H1 (cell line): ENCODE measurements around the gene OR1I1. TPM values are rescaled to one million over a fixed set of nuclear protein-coding genes. Genes with fewer than 3 reads are reported as not detected.

Experiments
- CTCF ChIA-PET: fragments of 300-600 bp; sonication (Branson Sonifier 250); formaldehyde crosslinking; loops from one replicate; lab custom pipeline; 2021; ENCODE audit not compliant: partially characterized antibody; lab: Charles Lee
- POLR2A ChIA-PET: fragments of 300-600 bp; sonication (Branson Sonifier 250); formaldehyde crosslinking; loops from one replicate; lab custom pipeline; 2021; ENCODE audit warnings: inconsistent platforms; ENCODE audit not compliant: partially characterized antibody; lab: Charles Lee
- DNase-seq, 2 experiments: peaks; one replicate each; pipeline versions ENCODE4 v3.0.0 to v3.0.0-alpha.2; 2010 to 2022; ENCODE audit warnings: low spot score in 2 of 2, low read depth in 1 of 2, mixed read lengths in 1 of 2
- FAIRE-seq: peaks from 2 replicates; lab custom pipeline; 2011; peaks lifted over from hg19 to GRCh38; lab: Jason Lieb, UNC
- H2AFZ ChIP-seq: 2 replicates; pipeline ENCODE4 v1.8.1; 2012; ENCODE audit warnings: low read length, inconsistent platforms
- H2AK5ac ChIP-seq: 2 replicates; pipeline ENCODE4 v1.6.1; 2013; ENCODE audit warnings: low read depth, low read length
- H2BK120ac ChIP-seq: replicated peaks from 2 replicates; pipeline ENCODE3; 2013; ENCODE audit warnings: low read depth, low read length, inconsistent platforms
- H2BK12ac ChIP-seq: 2 replicates; pipeline ENCODE4 v1.6.1; 2013; ENCODE audit warnings: low read depth, low read length
- H2BK15ac ChIP-seq: 2 replicates; pipeline ENCODE4 v1.6.1; 2013; ENCODE audit warnings: low read length
- H2BK20ac ChIP-seq: 2 replicates; pipeline ENCODE4 v1.6.1; 2013; ENCODE audit warnings: low read length
- H2BK5ac ChIP-seq: 2 replicates; pipeline ENCODE4 v1.6.1; 2013; ENCODE audit warnings: low read depth, low read length
- H3K14ac ChIP-seq: 2 replicates; pipeline ENCODE4 v1.6.1; 2013; ENCODE audit warnings: inconsistent platforms; ENCODE audit not compliant: insufficient read length
- H3K18ac ChIP-seq: 2 replicates; pipeline ENCODE4 v1.6.1; 2013; ENCODE audit warnings: low read length; ENCODE audit errors: extremely low read depth
- H3K23ac ChIP-seq: 2 replicates; pipeline ENCODE4 v1.6.1; 2013; ENCODE audit warnings: inconsistent platforms; ENCODE audit not compliant: insufficient read length
- H3K23me2 ChIP-seq: 2 replicates; pipeline ENCODE4 v1.6.1; 2013; ENCODE audit warnings: low read depth, low read length
- H3K27ac ChIP-seq: 2 replicates; pipeline ENCODE4 v1.6.1; 2011; ENCODE audit warnings: low read depth, low read length, inconsistent platforms
- H3K27me3 ChIP-seq, 4 experiments: replicated peaks in 1 of 4; 1 replicate in 1 of 4; 2 replicates in 3 of 4; pipeline versions ENCODE4 v1.6.1 to v1.8.1; 2011 to 2013; ENCODE audit warnings: low read length in 3 of 4, mild to moderate bottlenecking in 3 of 4, inconsistent platforms in 2 of 4, mixed read lengths in 2 of 4, moderate library complexity in 1 of 4; ENCODE audit not compliant: control insufficient read depth in 3 of 4, insufficient read depth in 3 of 4; ENCODE audit errors: extremely low read depth in 1 of 4
- H3K36me3 ChIP-seq, 4 experiments: 2 replicates each; pipeline versions ENCODE4 v1.6.1 to v1.8.1; 2011 to 2013; ENCODE audit warnings: mild to moderate bottlenecking in 4 of 4, low read length in 3 of 4, moderate library complexity in 2 of 4, control low read depth in 1 of 4, inconsistent platforms in 1 of 4; ENCODE audit not compliant: insufficient read depth in 4 of 4, control insufficient read depth in 2 of 4
- H3K4ac ChIP-seq: replicated peaks from 2 replicates; pipeline ENCODE3; 2013; ENCODE audit warnings: low read length, low read depth, mixed read lengths, inconsistent platforms; ENCODE audit not compliant: insufficient read length
- H3K4me1 ChIP-seq, 4 experiments: replicated peaks in 1 of 4; 1 replicate in 1 of 4; 2 replicates in 3 of 4; pipeline versions ENCODE4 v1.6.1 to v1.8.1; 2011 to 2013; ENCODE audit warnings: low read length in 3 of 4, inconsistent platforms in 2 of 4, mixed read lengths in 1 of 4; ENCODE audit not compliant: insufficient read depth in 4 of 4, control insufficient read depth in 3 of 4
- H3K4me2 ChIP-seq, 2 experiments: 2 replicates each; pipeline versions ENCODE4 v1.6.1 to v1.8.1; 2011 to 2013; ENCODE audit warnings: low read depth in 2 of 2, low read length in 2 of 2, control low read depth in 1 of 2, inconsistent platforms in 1 of 2, mild to moderate bottlenecking in 1 of 2; ENCODE audit not compliant: insufficient read depth in 1 of 2
- H3K4me3 ChIP-seq, 4 experiments: fragments of 200-600, 300-600 bp in 1 of 4; sonication (generic), shearing (Covaris generic), sonication (Bioruptor Twin) in 1 of 4; 2 replicates each; pipeline versions ENCODE4 v1.5.1 to v1.8.1; 2011 to 2016; ENCODE audit warnings: low read length in 4 of 4, low read depth in 3 of 4, control low read depth in 2 of 4, inconsistent platforms in 2 of 4, mild to moderate bottlenecking in 2 of 4, mixed read lengths in 1 of 4, moderate library complexity in 1 of 4; ENCODE audit not compliant: insufficient read depth in 2 of 4; ENCODE audit errors: extremely low read depth in 1 of 4
- H3K56ac ChIP-seq: replicated peaks from 2 replicates; pipeline ENCODE3; 2013; ENCODE audit warnings: low read depth, mild to moderate bottlenecking, mixed read lengths, low read length, inconsistent platforms; ENCODE audit not compliant: insufficient read length
- H3K79me1 ChIP-seq: 2 replicates; pipeline ENCODE4 v1.6.1; 2013; ENCODE audit warnings: low read depth, low read length, control low read depth
- H3K79me2 ChIP-seq, 2 experiments: 2 replicates each; pipeline versions ENCODE4 v1.6.1 to v1.8.1; 2012 to 2013; ENCODE audit warnings: low read length in 2 of 2, mild to moderate bottlenecking in 2 of 2, inconsistent platforms in 1 of 2; ENCODE audit not compliant: insufficient read depth in 2 of 2, control insufficient read depth in 1 of 2
- H3K9ac ChIP-seq, 4 experiments: replicated peaks in 1 of 4; 1 replicate in 1 of 4; 2 replicates in 3 of 4; pipeline versions ENCODE4 v1.6.1 to v1.8.1; 2011 to 2013; ENCODE audit warnings: low read depth in 3 of 4, low read length in 3 of 4, control low read depth in 2 of 4, mild to moderate bottlenecking in 2 of 4, moderate library complexity in 2 of 4, inconsistent platforms in 1 of 4; ENCODE audit errors: extremely low read depth in 1 of 4
- H3K9me3 ChIP-seq, 2 experiments: 2 replicates each; pipeline versions ENCODE4 v1.6.1 to v1.8.1; 2012 to 2013; ENCODE audit warnings: mild to moderate bottlenecking in 2 of 2, moderate library complexity in 2 of 2, control low read depth in 1 of 2, inconsistent platforms in 1 of 2, low read depth in 1 of 2, low read length in 1 of 2, mixed read lengths in 1 of 2; ENCODE audit not compliant: insufficient read depth in 2 of 2
- H4K20me1 ChIP-seq, 2 experiments: replicated peaks in 1 of 2; 2 replicates each; pipeline versions ENCODE3 to v1.8.1; 2011 to 2013; ENCODE audit warnings: inconsistent platforms in 2 of 2, low read length in 2 of 2, mild to moderate bottlenecking in 1 of 2; ENCODE audit not compliant: insufficient read depth in 2 of 2, control insufficient read depth in 1 of 2
- H4K5ac ChIP-seq: 2 replicates; pipeline ENCODE4 v1.6.1; 2013; ENCODE audit warnings: low read length, low read depth, mixed read lengths, inconsistent platforms; ENCODE audit not compliant: insufficient read length
- H4K8ac ChIP-seq: 2 replicates; pipeline ENCODE4 v1.8.0; 2013; ENCODE audit warnings: mild to moderate bottlenecking, moderate library complexity, low read length, inconsistent platforms; ENCODE audit not compliant: insufficient read depth; ENCODE audit errors: extremely low read depth
- H4K91ac ChIP-seq: replicated peaks from 2 replicates; pipeline ENCODE3; 2013; ENCODE audit warnings: low read length, mixed read lengths, inconsistent platforms; ENCODE audit not compliant: insufficient read length
- ATF3 ChIP-seq: IDR thresholded peaks from 2 replicates; pipeline ENCODE4 v1.6.1; 2011; ENCODE audit warnings: low read depth, mild to moderate bottlenecking, low read length; ENCODE audit not compliant: insufficient read depth
- EP300 ChIP-seq, 2 experiments: IDR thresholded peaks; 1 replicate in 1 of 2; 2 replicates in 1 of 2; pipeline ENCODE4 v1.6.1; 2011 to 2012; ENCODE audit warnings: low read depth in 2 of 2, low read length in 2 of 2, mild to moderate bottlenecking in 2 of 2, borderline replicate concordance in 1 of 2, inconsistent platforms in 1 of 2, moderate library complexity in 1 of 2
- JUN ChIP-seq: IDR thresholded peaks from 2 replicates; pipeline ENCODE4 v1.6.1; 2011; ENCODE audit warnings: low read depth, mild to moderate bottlenecking, improper control_type of control experiment, low read length
- KDM4A ChIP-seq: IDR thresholded peaks from one replicate; pipeline ENCODE4 v1.7.1; 2012; ENCODE audit warnings: low read depth, mild to moderate bottlenecking, moderate library complexity, low read length, inconsistent platforms; ENCODE audit not compliant: severe bottlenecking
- KDM5A ChIP-seq: fragments of 200-600 bp; IDR thresholded peaks from 2 replicates; pipeline ENCODE4 v1.7.1; 2012; ENCODE audit warnings: mild to moderate bottlenecking, low read length, inconsistent platforms, mixed read lengths
- NRF1 ChIP-seq: IDR thresholded peaks from 2 replicates; pipeline ENCODE4 v1.6.1; 2011; ENCODE audit warnings: mild to moderate bottlenecking, low read depth, low read length, improper control_type of control experiment
- PHF8 ChIP-seq: fragments of 200-600 bp; sonication (generic); conservative IDR thresholded peaks from 2 replicates; pipeline ENCODE4 v1.7.1; 2012; ENCODE audit warnings: low read depth, mild to moderate bottlenecking, inconsistent platforms, low read length, moderate library complexity
- POLR2A ChIP-seq, 2 experiments: IDR thresholded peaks; 1 replicate in 1 of 2; 2 replicates in 1 of 2; pipeline ENCODE4 v1.6.1; 2011; ENCODE audit warnings: low read depth in 2 of 2, low read length in 2 of 2, mild to moderate bottlenecking in 2 of 2; ENCODE audit errors: control extremely low read depth in 1 of 2
- RFX5 ChIP-seq: IDR thresholded peaks from 2 replicates; pipeline ENCODE4 v1.6.1; 2011; ENCODE audit warnings: low read depth, low read length, improper control_type of control experiment, borderline replicate concordance
- SIX5 ChIP-seq: IDR thresholded peaks from 2 replicates; pipeline ENCODE4 v1.6.1; 2011; ENCODE audit warnings: mild to moderate bottlenecking, low read depth, low read length
- SUZ12 ChIP-seq: fragments of 200-600 bp; sonication (generic); IDR thresholded peaks from 2 replicates; pipeline ENCODE4 v1.6.1; 2012; ENCODE audit warnings: mild to moderate bottlenecking, inconsistent platforms, low read length, moderate library complexity, mixed read lengths
- WGBS, 2 experiments: shearing (Covaris generic) in 1 of 2; methylation state at CpG; one replicate each; pipeline versions ENCODE4 v1.1.6 to v1.1.7; 2013 to 2015; ENCODE audit warnings: low lambda C conversion rate in 2 of 2, mixed read lengths in 2 of 2, inconsistent platforms in 1 of 2, low coverage in 1 of 2, missing lambda C conversion rate in 1 of 2; ENCODE audit not compliant: insufficient replicate concordance in 2 of 2, insufficient coverage in 1 of 2, insufficient read length in 1 of 2; ENCODE audit errors: extremely low coverage in 1 of 2, missing lambda C conversion rate in 1 of 2; 5-methylcytosine and 5-hydroxymethylcytosine counted together
- polyA plus RNA-seq, 7 experiments: library from polyadenylated mRNA; depleted of rRNA in 3 of 7; stranded (reverse) in 5 of 7; unstranded in 2 of 7; fragments of >200 nt in 5 of 7; fragments of 200-250 nt in 2 of 7; gene quantifications; 1 replicate in 5 of 7; 2 replicates in 1 of 7; 4 replicates in 1 of 7; pipeline versions ENCODE4 v1.2.1 to v1.2.3, GENCODE V29; 2011 to 2013; ENCODE audit warnings: missing spikeins in 2 of 7, mixed read lengths in 2 of 7
- total RNA-seq: library from RNA; stranded (reverse); fragmentation: NEBNext Ultra II Directional; extraction: Animal tissue kit (Norgen Biotek cat#: 25700); gene quantifications from 2 replicates; pipeline ENCODE4 v1.2.1, GENCODE V29; 2021

The OR1I1 gene
- total and polyA plus RNA-seq, 2 of the 8 experiments (the other 6 are each of a cell fraction or from before 2014, with no cell fraction given) = not detected

- 91% methylated on average over 5 of the region's 5 CpGs; no CpG with 5 or more reads in 1 of the 2 experiments for WGBS, 2 experiments
- H3K4ac ChIP-seq = no peak overlapping the region
- H3K4me3 ChIP-seq = no peak overlapping the region
- DNase-seq (no peak), FAIRE-seq (no peak)
- no peak overlapping the region for H3K14ac ChIP-seq
- H3K56ac ChIP-seq = no peak overlapping the region
- no peaks in the 10 kb centered on the region for H4K20me1 ChIP-seq
- H2BK120ac ChIP-seq = no peak overlapping the region
- no peaks in the 10 kb centered on the region for H3K79me2 ChIP-seq
- POLR2A ChIA-PET = interaction anchor here (1.6 kb wide), 1 partner anchor 16 kb away, joined by 3 read pairs; no protein-coding TSS in a partner anchor
- no peak overlapping the region for H2BK20ac ChIP-seq
- no peak overlapping the region for H3K4me2 ChIP-seq
- no peak overlapping the region for H3K18ac ChIP-seq
- H3K36me3 ChIP-seq = no peaks in the 10 kb centered on the region
- no peak overlapping the region for H2BK15ac ChIP-seq
- H2AK5ac ChIP-seq = no peak overlapping the region
- CTCF ChIA-PET = interaction anchor here (2.0 to 3.5 kb wide), 3 partner anchors 12 to 41 kb away, joined by 4 to 12 read pairs (median 7); no protein-coding TSS in a partner anchor
- H3K9me3 ChIP-seq = peaks cover 0 to 11% of the 10 kb centered on the region in 2 experiments; a peak in 2 of 4 replicates
- H3K4me1 ChIP-seq = no peaks in the 10 kb centered on the region
- H3K9ac ChIP-seq = no peak overlapping the region
- no peaks in the 10 kb centered on the region for H3K79me1 ChIP-seq
- H3K23ac ChIP-seq = no peak overlapping the region
- H4K8ac ChIP-seq = no peak overlapping the region
- H3K23me2 ChIP-seq = no peaks in the 10 kb centered on the region; the same call in 1 of the 2 replicates
- H3K27ac ChIP-seq = no peak overlapping the region
- H2BK12ac ChIP-seq = no peak overlapping the region
- no peak overlapping the region for H2AFZ ChIP-seq
- no peak overlapping the region for H4K91ac ChIP-seq
- H3K27me3 ChIP-seq = no peaks in the 10 kb centered on the region
- no peak overlapping the region for H4K5ac ChIP-seq
- no peak for TF ChIP-seq SIX5
- no peak for TF ChIP-seq KDM4A
- no peak for TF ChIP-seq JUN
- no peak for TF ChIP-seq EP300 (IDR thresholded peaks at IDR 0.05; ENCODE audit: borderline replicate concordance in 1 of 2, low read depth in 2 of 2, low read length in 2 of 2)
- TF ChIP-seq NRF1 = no peak
- no peak for TF ChIP-seq ATF3
- no peak for TF ChIP-seq SUZ12
- TF ChIP-seq RFX5 = no peak
- no peak for TF ChIP-seq PHF8
- no peak for TF ChIP-seq KDM5A
- no peak for TF ChIP-seq POLR2A (IDR thresholded peaks at IDR 0.05; ENCODE audit: control extremely low read depth in 1 of 2, low read depth in 2 of 2, low read length in 2 of 2)
- no peak overlapping the region for H2BK5ac ChIP-seq
Observed at GRCh38 chr19:15142313-15142712, 60.3 kb downstream of the OR1I1 start.
